DLD1 (cell line): ENCODE measurements around the gene ABCA10.
"Not testable (repeated sequence)": the region's sequence is repeated elsewhere in the genome, so short reads cannot be mapped to it uniquely, and the experiment has no call there.

Experiments
- in situ Hi-C: cut with HindIII; loops from 2 replicates; pipeline ENCODE4 v1.10.0; 2017; ENCODE audit warnings: low sequenced_read_pairs

ABCA10 gene, protein sequence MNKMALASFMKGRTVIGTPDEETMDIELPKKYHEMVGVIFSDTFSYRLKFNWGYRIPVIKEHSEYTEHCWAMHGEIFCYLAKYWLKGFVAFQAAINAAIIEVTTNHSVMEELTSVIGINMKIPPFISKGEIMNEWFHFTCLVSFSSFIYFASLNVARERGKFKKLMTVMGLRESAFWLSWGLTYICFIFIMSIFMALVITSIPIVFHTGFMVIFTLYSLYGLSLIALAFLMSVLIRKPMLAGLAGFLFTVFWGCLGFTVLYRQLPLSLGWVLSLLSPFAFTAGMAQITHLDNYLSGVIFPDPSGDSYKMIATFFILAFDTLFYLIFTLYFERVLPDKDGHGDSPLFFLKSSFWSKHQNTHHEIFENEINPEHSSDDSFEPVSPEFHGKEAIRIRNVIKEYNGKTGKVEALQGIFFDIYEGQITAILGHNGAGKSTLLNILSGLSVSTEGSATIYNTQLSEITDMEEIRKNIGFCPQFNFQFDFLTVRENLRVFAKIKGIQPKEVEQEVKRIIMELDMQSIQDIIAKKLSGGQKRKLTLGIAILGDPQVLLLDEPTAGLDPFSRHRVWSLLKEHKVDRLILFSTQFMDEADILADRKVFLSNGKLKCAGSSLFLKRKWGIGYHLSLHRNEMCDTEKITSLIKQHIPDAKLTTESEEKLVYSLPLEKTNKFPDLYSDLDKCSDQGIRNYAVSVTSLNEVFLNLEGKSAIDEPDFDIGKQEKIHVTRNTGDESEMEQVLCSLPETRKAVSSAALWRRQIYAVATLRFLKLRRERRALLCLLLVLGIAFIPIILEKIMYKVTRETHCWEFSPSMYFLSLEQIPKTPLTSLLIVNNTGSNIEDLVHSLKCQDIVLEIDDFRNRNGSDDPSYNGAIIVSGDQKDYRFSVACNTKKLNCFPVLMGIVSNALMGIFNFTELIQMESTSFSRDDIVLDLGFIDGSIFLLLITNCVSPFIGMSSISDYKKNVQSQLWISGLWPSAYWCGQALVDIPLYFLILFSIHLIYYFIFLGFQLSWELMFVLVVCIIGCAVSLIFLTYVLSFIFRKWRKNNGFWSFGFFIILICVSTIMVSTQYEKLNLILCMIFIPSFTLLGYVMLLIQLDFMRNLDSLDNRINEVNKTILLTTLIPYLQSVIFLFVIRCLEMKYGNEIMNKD (N-terminal part only)

GRCh38 chr17:69228576-69228975 lies at the start of gene ABCA10:
ABCA10 (minus strand) TSS chr17:69228824; CDS start chr17:69225358, 3,466 bp downstream.
- in situ Hi-C loops: no loop called here

- in situ Hi-C loops: not testable (repeated sequence)
These were observed 47.7 kb upstream of the ABCA10 start for GRCh38 chr17:69276279-69276678.

GRCh38 chr17:69275751-69276150 lies 47.1 kb upstream of the ABCA10 start:
- in situ Hi-C loops: no loop called here

DNA sequence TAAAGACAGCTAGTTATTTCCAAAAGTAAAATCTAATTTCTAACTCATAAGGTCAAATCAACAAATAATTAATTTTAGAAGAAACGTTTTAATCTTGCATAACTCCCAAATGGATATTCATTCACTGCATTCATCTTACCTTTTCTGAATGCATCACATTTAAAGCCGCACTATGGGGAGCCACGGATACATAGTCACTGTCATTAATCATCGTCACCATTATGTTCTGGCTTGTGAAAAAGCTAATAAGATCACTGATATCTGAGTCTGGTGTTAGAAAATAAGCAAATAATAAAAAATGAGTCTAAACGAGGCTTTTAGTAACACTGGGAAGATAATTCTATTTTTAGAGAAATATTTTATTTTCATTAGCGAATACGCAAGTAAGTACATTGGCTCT lies 42.4 kb upstream of the ABCA10 start:
- in situ Hi-C loops: no loop called here

DNA sequence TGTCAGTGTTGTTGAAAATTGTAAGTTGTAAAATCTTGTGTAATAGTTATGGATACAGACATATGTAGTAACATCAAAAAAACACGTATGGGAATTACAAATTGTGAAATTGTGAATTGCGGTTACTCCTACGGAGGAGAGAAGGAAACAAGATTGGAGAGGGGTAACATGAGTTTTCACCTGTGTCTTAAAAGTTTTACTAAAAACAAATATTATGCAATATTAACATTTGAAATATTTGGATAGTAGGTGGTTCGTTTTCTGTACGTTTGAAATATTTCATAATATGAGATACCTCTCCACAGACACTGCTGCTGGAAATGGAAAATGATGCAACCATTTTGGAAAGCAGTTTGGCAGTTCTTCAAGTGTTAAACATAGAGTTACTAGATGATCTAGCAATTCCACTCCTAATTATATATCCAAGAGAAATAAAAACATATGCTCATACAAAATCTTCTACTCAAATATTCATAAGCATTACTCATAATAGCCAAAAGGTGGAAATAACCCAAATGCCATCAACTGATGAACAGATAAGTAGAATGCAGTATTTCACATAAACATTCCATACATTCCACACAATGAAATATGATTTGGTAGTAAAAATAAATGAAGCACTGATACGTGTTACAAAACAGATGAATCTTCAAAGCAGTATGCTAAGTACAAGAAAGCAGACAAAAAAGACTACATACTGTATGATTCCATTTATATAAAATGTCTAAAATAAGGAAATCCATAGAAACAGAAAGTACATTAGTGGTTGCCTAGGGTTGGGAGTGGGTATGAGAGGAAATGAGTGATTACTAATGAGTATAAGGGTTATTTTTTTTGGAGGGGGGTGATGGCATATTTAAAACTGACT lies 40.7 kb upstream of the ABCA10 start:
- in situ Hi-C loops: no loop called here

DNA sequence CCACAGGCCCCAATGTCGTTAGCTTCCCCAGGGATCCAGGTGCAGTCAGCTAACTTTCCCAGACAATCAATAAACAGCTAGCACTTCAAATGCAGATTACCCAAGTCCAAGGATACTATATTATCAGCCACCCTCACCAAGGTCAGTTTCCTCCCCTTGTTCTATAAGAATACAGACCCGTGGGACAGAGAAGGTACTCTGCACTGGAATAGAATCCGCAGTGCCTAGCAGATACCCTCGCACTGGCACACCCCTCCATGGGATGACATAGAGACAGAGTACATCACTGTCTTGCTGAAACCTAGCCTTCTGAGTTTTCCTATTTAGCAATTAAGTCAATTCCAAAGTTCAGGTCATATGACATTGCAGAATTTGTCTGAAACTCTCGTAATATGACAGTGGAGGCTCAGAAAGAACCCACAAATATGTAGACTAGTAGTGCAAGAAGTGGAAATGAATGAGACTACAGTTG lies 40.0 kb upstream of the ABCA10 start:
- in situ Hi-C loops: no loop called here

- in situ Hi-C loops: no loop called here
These were observed 38.6 kb upstream of the ABCA10 start for GRCh38 chr17:69267219-69267618.

DNA sequence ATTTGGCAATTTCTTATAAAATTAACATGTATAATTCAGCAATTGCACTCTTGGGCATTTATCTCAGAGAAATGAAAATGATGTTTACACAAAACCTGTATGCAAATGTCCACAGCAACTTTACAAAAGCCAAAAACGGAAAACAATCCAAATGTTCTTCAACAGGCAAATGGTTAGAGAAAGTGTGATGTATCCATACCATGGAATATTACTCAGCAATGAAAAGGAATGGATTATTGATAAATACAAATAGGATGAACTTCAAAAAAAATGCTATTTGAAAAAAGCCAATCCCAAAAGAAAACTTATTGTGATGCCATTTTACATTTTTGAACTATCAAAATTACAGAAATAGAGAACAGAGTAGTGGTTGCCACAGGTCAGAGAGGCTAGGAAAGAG lies 37.2 kb upstream of the ABCA10 start:
- in situ Hi-C loops: no loop called here

DNA sequence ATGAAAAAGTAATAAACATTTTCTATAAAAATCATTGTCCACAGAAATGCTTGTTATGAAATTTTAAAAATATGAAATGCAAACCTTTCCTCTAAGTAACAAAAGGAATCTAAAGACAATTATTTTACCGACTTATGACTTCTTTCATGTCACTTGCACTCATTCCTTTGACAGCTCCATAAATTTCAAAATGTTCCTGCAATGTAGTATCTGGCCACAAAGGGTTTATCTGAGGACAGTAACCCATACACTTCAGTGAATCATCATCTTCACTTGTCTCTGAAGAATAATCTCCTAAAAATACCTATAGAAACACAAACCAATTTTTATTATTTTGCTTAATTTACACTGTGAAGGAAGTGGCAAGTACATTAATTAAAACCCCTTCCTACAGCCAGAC lies 25.6 kb upstream of the ABCA10 start:
- in situ Hi-C loops: no loop called here

DNA sequence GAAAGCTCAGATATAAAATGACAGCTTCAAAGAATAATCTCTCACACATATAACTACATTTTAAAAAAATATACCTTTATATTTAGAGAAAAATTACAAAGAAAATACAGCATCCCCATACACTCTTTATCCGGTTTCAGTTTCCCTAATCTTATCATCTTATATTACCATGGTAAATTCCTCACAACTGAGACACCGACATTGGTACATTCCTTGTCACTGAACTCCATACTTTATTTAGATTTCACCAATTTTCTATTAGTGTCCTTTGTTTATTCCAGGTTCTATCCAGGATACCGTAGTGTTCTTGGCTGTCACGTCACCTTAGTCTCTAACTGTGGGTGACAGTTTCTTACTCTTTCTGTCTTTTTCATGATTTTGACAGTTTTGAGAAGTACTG lies 22.0 kb upstream of the ABCA10 start:
- in situ Hi-C loops: no loop called here

- in situ Hi-C loops: no loop called here
These were observed 18.2 kb upstream of the ABCA10 start for GRCh38 chr17:69246726-69247375.

DNA sequence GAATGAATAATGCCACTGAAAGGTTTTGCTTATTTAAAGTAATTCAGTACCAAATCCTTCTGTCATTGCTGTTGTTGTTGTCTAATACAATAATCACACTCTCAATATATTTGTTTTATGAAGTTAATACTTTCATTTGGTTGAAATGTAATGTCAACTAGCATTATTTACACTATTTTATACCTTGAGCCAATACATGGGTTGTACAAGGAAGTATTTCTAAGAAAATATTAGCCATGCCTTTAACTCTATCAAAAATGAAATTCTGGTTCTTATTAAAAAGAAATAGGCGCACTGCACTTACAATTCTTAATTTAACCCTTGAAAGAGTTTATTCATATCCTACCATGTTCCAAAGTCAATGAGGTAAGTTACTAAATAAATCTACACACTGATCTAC lies 17.6 kb upstream of the ABCA10 start:
- in situ Hi-C loops: no loop called here

- in situ Hi-C loops: no loop called here
These were observed 17.0 kb upstream of the ABCA10 start for GRCh38 chr17:69245617-69246016.

DNA sequence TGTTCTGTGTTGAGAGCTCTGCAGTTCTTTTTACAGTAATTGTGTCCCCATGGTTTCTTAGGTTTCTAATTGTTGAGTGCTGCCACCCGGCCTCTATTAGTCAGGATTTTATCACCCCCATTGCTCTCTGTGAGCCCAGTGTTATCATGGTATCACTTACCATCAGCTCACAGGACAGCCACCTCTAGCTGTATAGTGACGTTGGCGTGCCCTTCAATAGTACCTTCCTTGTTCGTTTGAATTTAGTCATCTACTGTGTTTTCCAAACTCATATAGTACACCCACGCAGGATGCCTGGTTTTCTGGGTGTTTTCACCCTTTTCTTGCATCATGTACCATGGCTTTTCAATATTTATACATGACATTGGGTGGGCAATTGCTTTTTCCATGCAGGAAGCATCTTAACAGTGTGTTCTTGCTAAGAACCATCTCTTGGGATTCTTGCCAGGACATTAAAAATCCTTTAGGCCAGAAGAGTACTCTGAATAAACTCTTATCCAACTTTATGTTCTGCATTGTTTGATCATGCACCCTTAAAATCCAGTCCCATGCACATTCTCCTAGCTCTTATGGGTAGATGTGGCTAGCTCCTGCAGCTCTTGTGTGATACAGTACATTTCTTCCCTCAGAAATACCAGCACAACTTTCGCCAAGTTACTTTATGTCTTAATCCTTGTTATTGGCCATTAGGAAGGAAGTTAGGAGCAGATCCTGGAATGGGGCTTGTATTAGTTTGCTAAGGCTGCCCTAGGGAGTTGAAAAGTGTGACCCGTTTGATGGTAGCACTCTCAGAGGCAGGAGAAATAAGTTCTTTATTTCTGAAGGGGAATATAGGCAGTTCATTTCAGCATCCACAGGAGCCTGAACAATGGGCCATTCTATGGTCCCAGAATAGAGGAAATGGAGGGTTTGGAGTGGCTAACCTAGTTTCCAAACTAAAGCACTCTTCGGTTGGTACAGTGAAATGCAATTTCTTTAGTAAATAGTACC lies 11.3 kb upstream of the ABCA10 start:
- in situ Hi-C loops: no loop called here

GRCh38 chr17:69236946-69237345 lies 8.3 kb upstream of the ABCA10 start:
- in situ Hi-C loops: no loop called here

DNA sequence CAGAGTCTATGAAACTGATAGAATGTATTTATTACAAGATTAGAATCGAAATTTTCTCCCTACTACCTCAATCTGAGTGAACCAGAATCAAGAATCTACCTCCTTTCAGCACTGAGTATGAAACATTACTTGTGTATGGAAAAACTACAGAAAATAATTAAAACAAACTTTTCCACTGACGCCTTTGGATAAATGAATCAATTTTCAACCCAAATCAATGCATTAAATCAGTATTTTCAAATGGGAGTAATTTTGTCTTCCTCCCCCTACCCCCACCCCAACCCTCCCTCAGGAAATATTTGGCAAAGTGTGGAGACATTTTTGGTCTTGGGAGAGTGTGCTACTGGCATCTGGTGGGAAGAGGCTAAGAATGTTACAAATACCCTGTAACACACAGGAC lies 7.8 kb upstream of the ABCA10 start:
- in situ Hi-C loops: no loop called here

- in situ Hi-C loops: no loop called here
These were observed 6.9 kb upstream of the ABCA10 start for GRCh38 chr17:69235338-69236058.

DNA sequence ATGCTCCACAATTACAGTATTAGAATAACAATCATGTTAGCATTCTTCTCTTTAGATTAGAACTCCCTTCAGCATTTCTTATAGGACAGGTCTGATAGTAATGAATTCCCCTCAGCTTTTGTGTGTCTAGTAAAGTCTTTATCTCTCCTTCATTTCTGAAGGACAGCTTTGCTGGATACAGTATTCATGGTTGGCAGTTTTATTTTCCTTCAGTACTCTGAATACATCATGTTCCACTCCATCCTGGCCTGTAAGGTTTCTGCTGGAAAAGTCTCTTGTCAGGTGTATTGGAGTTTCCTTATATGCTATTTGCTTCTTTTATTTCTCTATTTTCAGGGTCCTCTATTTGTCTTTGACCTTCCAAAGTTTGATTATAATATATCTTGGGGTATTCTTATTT lies 4.0 kb upstream of the ABCA10 start:
- in situ Hi-C loops: no loop called here
